ENCODE data around the gene SLC16A2. TPM values are rescaled to one million over a fixed set of nuclear protein-coding genes. Genes with fewer than 3 reads are reported as not detected.
"Not testable (repeated sequence)": the region's sequence is repeated elsewhere in the genome, so short reads cannot be mapped to it uniquely, and the experiment has no call there.

SLC16A2 gene
- total RNA-seq, 1 experiment from 2014 or later, result 6.2 TPM

GRCh38 chrX:74426615-74427014 lies 5.3 kb downstream of the SLC16A2 start:
- Histone ChIP-seq H3K4me3 (no peak overlapping the region), H3K27me3 (no peaks in the 10 kb centered on the region), H3K36me3 (no peaks in the 10 kb centered on the region), H3K9me3 (no peaks in the 10 kb centered on the region)
- DNase-seq, result no peak

GRCh38 chrX:74431797-74432196 lies 10.5 kb downstream of the SLC16A2 start:
- no peaks in the 10 kb centered on the region for H3K27me3 ChIP-seq
- H3K9me3 ChIP-seq, result no peaks in the 10 kb centered on the region
- DNase-seq, result no peak
- H3K4me3 ChIP-seq, result no peak overlapping the region
- no peaks in the 10 kb centered on the region for H3K36me3 ChIP-seq

GRCh38 chrX:74434336-74434735 lies 13.0 kb downstream of the SLC16A2 start:
- Histone ChIP-seq H3K36me3 (no peaks in the 10 kb centered on the region), H3K27me3 (no peaks in the 10 kb centered on the region), H3K9me3 (no peaks in the 10 kb centered on the region), H3K4me3 (no peak overlapping the region)
- no peak for DNase-seq

- Histone ChIP-seq H3K27me3 (no peaks in the 10 kb centered on the region), H3K36me3 (no peaks in the 10 kb centered on the region), H3K4me3 (no peak overlapping the region), H3K9me3 (no peaks in the 10 kb centered on the region)
- no peak for DNase-seq
These were observed 16.2 kb downstream of the SLC16A2 start for GRCh38 chrX:74437530-74437929.

GRCh38 chrX:74438764-74439163 lies 17.5 kb downstream of the SLC16A2 start:
- H3K4me3 ChIP-seq, result no peak overlapping the region
- DNase-seq, result no peak
- H3K36me3 ChIP-seq, result no peaks in the 10 kb centered on the region
- H3K27me3 ChIP-seq, result no peaks in the 10 kb centered on the region
- no peaks in the 10 kb centered on the region for H3K9me3 ChIP-seq

DNA sequence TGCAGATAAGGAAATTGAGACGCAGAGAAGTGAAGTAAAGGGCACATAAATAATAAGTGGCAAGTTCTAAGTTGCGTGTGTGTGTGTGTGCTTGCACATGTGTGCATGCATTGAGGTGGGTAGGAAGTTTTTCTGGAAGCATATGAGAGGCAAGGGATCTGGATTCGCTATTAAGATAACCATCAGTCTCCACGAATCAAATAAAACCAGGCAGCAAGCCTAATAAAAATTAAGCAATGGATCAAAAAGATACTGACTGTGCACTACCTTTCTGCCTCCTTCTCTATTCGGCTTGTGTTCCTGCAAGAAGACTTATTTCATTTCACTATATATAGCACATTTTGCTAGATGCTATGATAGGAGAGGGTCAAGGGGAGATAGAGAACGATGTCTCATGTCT lies 23.8 kb downstream of the SLC16A2 start:
- Histone ChIP-seq H3K27me3 (no peaks in the 10 kb centered on the region), H3K36me3 (no peaks in the 10 kb centered on the region), H3K9me3 (no peaks in the 10 kb centered on the region), H3K4me3 (no peak overlapping the region)
- DNase-seq, result no peak

DNA sequence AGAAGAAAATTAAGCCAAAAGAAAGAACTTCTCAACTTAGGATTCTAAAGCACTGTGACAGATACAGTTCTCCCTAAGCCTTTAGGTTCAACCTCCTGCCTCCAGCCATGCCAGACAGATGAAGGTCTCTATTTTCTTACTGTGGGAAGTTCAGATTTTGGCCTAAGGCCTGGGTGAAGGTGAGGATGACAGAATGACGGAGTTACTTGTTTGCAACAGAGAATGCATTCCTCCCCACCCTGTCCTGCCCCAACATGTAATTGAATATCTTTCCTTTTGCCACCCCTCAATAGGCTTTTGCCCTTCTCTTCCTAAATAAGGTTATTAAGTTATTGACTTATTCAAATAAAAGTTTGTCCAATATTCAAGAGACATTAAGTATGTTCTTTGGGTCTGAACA lies 25.6 kb downstream of the SLC16A2 start:
- H3K36me3 ChIP-seq, result no peaks in the 10 kb centered on the region
- no peak for DNase-seq
- no peaks in the 10 kb centered on the region for H3K9me3 ChIP-seq
- H3K27me3 ChIP-seq, result no peaks in the 10 kb centered on the region
- no peak overlapping the region for H3K4me3 ChIP-seq

- Histone ChIP-seq H3K27me3 (no peaks in the 10 kb centered on the region), H3K4me3 (no peak overlapping the region), H3K36me3 (no peaks in the 10 kb centered on the region), H3K9me3 (no peaks in the 10 kb centered on the region)
- DNase-seq, result no peak
These were observed 27.4 kb downstream of the SLC16A2 start for GRCh38 chrX:74448669-74449068.

DNA sequence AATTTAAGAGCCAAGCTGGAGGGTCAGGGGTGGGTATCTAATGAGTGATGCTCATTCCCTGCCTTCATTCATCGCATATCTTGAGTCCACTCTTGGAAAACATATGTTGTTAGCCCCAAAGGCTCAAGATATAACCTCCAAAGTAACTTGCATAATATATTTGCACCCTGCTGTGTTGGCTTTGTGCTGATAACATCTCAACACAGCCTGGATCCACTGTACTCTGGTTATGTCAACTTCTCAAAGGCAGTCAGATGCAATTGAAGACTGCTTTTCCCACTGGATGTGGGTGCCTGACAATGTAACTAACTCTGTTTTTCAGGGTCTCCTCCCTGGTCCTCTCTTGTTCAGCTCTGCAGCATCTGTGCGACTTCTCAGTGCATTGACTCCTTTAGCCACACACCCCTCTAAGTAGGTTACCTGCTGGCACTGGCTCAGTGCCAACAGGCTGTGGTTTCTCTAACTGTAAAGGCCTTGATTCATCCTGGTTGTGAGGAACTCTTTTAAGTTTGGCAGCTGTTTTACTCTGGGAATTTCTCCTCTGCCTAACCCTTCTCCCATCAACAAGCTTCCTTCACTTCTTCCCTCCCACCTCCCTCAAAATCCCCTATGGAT lies 28.1 kb downstream of the SLC16A2 start:
- Histone ChIP-seq H3K36me3 (no peaks in the 10 kb centered on the region), H3K4me3 (no peak overlapping the region), H3K9me3 (no peaks in the 10 kb centered on the region), H3K27me3 (no peaks in the 10 kb centered on the region)
- peak; percentile 44 for DNase-seq

DNA sequence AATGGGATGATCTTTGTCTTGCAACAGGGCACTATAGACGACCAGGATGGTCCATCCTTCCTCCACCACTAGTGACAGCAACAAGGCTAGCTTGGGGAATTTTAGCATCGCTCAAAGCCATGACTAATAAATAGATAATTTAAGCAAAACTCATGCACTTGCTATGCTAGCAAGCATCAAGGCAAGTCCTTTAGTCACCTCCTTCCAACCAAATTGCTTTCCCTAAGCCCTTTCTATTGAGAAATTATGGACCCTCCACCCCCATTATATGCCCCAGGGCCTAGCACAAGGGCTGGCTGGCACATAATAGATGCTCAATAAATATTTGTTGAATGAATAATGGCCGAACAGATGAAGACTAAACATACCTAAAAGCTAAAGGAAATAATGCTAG lies 28.6 kb downstream of the SLC16A2 start:
- peak; percentile 48 for DNase-seq
- no peaks in the 10 kb centered on the region for H3K9me3 ChIP-seq
- H3K36me3 ChIP-seq, result no peaks in the 10 kb centered on the region
- no peak overlapping the region for H3K4me3 ChIP-seq
- H3K27me3 ChIP-seq, result no peaks in the 10 kb centered on the region

DNA sequence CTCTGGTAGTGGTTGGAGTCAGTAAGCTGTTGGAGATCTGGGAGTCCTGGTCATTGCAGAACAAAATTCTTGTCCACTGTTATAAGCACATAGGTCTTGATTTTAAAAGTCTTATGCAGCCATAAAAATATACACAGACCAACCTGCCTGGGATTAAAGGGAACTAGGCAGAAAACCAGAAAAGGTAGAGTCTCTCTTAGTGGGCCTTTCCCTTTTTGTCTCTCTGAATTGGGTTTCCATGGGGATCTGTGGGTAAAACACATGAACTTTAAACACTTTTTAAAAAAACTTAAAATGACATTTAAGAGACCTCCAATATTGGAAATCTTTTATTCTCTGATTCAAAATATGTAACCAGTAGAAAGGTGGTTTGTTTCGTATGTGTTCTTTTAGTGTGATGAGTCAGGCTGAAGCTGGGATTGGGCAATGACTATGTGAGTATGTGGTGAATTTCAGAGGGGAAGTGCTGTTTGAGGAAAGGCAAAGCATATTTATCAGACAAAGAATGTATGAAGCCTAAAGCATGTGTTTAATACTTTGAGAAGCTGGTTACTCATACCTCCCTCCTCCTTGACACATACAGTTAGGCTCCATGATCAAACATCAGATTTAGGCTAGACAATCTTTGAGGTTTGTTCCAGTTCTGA lies 29.6 kb downstream of the SLC16A2 start:
- Histone ChIP-seq H3K4me3 (no peak overlapping the region), H3K36me3 (no peaks in the 10 kb centered on the region), H3K9me3 (no peaks in the 10 kb centered on the region), H3K27me3 (no peaks in the 10 kb centered on the region)
- peak; percentile 53 for DNase-seq

- Histone ChIP-seq H3K9me3 (no peaks in the 10 kb centered on the region), H3K36me3 (no peaks in the 10 kb centered on the region), H3K4me3 (no peak overlapping the region), H3K27me3 (no peaks in the 10 kb centered on the region)
- DNase-seq, result no peak
These were observed 30.3 kb downstream of the SLC16A2 start for GRCh38 chrX:74451450-74452198.

DNA sequence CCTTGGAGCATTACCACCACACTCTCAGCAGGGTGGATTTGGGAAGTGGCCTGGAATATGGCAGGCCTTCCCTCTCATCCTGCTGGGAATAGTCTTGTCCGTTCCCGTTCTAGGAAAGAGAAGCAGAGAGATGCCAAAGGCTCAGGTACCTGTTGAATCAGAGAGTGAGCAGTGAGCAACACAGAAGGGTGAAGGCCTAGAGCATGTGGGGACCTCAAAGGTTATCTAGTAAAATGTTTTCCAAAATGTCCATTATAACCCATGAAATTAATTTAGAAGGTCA lies 30.8 kb downstream of the SLC16A2 start:
- no peak overlapping the region for H3K4me3 ChIP-seq
- no peaks in the 10 kb centered on the region for H3K9me3 ChIP-seq
- DNase-seq, result no peak
- no peaks in the 10 kb centered on the region for H3K36me3 ChIP-seq
- no peaks in the 10 kb centered on the region for H3K27me3 ChIP-seq

- no peak for DNase-seq
- Histone ChIP-seq H3K27me3 (no peaks in the 10 kb centered on the region), H3K4me3 (no peak overlapping the region), H3K9me3 (no peaks in the 10 kb centered on the region), H3K36me3 (no peaks in the 10 kb centered on the region)
These were observed 31.9 kb downstream of the SLC16A2 start for GRCh38 chrX:74453178-74453577.

DNA sequence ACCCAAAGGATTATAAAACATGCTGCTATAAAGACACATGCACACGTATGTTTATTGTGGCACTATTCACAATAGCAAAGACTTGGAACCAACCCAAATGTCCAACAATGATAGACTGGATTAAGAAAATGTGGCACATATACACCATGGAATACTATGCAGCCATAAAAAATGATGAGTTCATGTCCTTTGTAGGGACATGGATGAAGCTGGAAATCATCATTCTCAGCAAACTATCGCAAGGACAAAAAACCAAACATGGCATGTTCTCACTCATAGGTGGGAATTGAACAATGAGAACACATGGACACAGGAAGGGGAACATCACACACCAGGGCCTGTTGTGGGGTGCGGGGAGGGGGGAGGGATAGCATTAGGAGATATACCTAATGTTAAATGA lies 32.9 kb downstream of the SLC16A2 start:
- not testable (repeated sequence) for H3K9me3 ChIP-seq, H3K36me3 ChIP-seq, H3K4me3 ChIP-seq, H3K27me3 ChIP-seq, DNase-seq

GRCh38 chrX:74458736-74459135 lies 37.4 kb downstream of the SLC16A2 start:
- no peak overlapping the region for H3K4me3 ChIP-seq
- H3K36me3 ChIP-seq, result no peaks in the 10 kb centered on the region
- DNase-seq, result no peak
- no peaks in the 10 kb centered on the region for H3K9me3 ChIP-seq
- no peaks in the 10 kb centered on the region for H3K27me3 ChIP-seq

- Histone ChIP-seq H3K36me3 (no peaks in the 10 kb centered on the region), H3K9me3 (no peaks in the 10 kb centered on the region), H3K27me3 (no peaks in the 10 kb centered on the region), H3K4me3 (no peak overlapping the region)
- no peak for DNase-seq
These were observed 40.1 kb downstream of the SLC16A2 start for GRCh38 chrX:74461384-74461783.

GRCh38 chrX:74464722-74465121 lies 43.4 kb downstream of the SLC16A2 start:
- DNase-seq, result no peak
- Histone ChIP-seq H3K9me3 (no peaks in the 10 kb centered on the region), H3K36me3 (no peaks in the 10 kb centered on the region), H3K27me3 (no peaks in the 10 kb centered on the region), H3K4me3 (no peak overlapping the region)
